Dedifferentiated amniotic fluid mesenchymal stem cell (primary cell): ENCODE data around the gene KCNJ5.

Experiments used
- DNase-seq: peaks from one replicate; pipeline ENCODE4 v3.0.0-alpha.2; 2016; ENCODE audit errors: extremely low spot score

Gene KCNJ5

DNA sequence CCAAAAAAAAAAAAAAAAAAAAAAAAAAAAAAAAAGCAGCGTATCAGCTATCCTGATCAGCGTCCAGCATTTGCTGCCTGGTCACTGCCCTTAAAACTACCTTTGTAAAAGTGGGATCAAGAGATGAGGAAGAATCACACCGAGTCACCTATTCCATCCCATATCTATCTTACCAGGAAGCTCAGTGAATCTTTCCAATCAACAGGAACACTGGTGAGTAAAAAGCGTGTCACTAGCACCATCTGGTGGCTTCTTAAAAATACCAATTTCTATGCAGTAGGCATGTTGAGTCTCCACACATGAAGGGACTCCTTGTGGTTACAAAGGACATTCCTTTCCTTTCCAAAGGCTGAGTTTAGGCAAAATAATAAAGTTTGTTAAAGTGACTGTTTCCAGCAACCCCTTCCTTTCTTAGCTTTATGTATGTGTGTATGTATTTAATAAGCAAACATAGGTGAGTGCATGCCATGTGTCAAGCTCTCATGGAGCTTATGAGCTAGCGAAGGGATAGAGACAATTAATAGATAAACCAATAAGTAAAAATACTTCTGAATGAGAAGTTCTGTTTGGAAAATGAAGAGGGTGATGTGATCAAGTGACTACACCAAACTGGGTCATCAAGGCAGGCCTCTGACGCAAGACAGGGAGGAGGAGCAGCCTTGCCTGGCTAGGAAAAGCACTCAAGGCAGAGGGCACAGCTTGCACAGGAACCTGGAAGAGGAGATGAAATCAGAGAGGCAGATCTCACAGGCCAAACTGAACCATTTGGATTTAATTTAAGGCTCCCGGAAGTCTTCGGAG is 65.4 kb downstream of the KCNJ5 start:
- peak; percentile 77 for DNase-seq

- DNase-seq, result no peak
Observed at GRCh38 chr11:128957202-128957482, 66.0 kb downstream of the KCNJ5 start.

- no peak for DNase-seq
Observed at GRCh38 chr11:128961645-128962044, 70.5 kb downstream of the KCNJ5 start.

GRCh38 chr11:128962896-128963295 is 71.7 kb downstream of the KCNJ5 start:
- DNase-seq, result no peak

GRCh38 chr11:128963744-128964325 is 72.7 kb downstream of the KCNJ5 start:
- no peak for DNase-seq

- no peak for DNase-seq
Observed at GRCh38 chr11:128964463-128964930, 73.3 kb downstream of the KCNJ5 start.

DNA sequence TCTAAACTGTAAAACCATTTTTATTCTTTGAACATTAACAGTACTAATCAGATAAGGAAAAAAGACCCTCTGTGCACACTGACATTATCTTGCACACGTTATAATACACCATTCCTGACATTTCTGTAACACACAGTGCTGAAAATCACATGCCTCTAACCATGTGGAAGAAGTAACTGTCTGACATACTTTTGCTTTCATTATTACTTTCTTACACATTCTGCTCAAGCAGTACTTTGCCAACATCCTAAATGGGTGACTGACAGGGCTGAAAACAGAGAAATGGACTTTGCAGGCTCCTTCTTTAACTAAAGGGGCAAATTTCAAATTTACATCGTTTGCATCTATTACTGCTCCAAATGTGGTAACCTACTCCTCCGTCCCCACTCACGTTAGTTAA is 74.3 kb downstream of the KCNJ5 start:
- DNase-seq, result no peak

GRCh38 chr11:128967578-128967977 is 76.4 kb downstream of the KCNJ5 start:
- no peak for DNase-seq

DNA sequence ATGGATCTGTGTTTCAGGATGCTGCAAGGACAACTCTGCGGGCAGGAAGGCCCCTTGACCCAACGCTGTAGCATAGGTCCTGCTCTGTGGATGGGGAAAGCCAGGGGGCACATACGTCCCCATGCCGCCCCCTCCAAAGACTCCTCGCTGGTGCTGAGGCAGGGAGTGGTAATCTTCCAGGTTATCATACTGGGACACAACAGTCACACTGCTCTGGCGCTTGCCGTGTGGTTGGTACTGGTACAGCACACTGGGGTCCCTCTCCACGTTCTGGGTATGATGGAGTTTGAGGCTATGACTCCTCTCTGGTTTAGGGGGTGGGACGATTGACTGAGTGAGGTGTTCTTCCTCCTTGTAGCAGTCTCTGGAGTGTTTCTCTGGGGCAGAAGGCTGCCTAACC is 77.8 kb downstream of the KCNJ5 start:
- DNase-seq, result no peak
